Measurements from ENCODE around the gene PPP6R3. TPM values are rescaled to one million over a fixed set of nuclear protein-coding genes. Genes with fewer than 3 reads are reported as not detected.

The PPP6R3 gene
- total and polyA plus RNA-seq, 2 of the 13 experiments (the other 11 are each of a cell fraction or from before 2014, with no cell fraction given), result 41.2 to 83.4 TPM

- TF ChIP-seq ZNF687 (CRISPR knock-in tag; IDR thresholded peaks at IDR 0.05) (no peak), ZNF607 (CRISPR knock-in tag; IDR thresholded peaks at IDR 0.05; ENCODE audit: borderline replicate concordance) (no peak), SMYD3 (CRISPR knock-in tag; IDR thresholded peaks at IDR 0.05) (no peak), NR2F2 (IDR thresholded peaks at IDR 0.05; ENCODE audit: borderline replicate concordance, low read depth) (no peak), ZNF10 (CRISPR knock-in tag; IDR thresholded peaks at IDR 0.05; ENCODE audit: borderline replicate concordance, low read depth) (no peak), FOXP4 (CRISPR knock-in tag; IDR thresholded peaks at IDR 0.05) (no peak), NR1H2 (CRISPR knock-in tag; IDR thresholded peaks at IDR 0.05; ENCODE audit: borderline replicate concordance, low read depth) (no peak), ZNF740 (CRISPR knock-in tag; IDR thresholded peaks at IDR 0.05) (no peak), NR3C1 (CRISPR knock-in tag; IDR thresholded peaks at IDR 0.05) (no peak), GLI4 (CRISPR knock-in tag; IDR thresholded peaks at IDR 0.05; ENCODE audit: borderline replicate concordance) (no peak)
Observed at GRCh38 chr11:68480193-68480592, 19.6 kb downstream of the PPP6R3 start (continued).
